HepG2 (cell line): ENCODE results near the gene ANKRD10.

Source experiments
- FOXK1 ChIP-seq: sonication (generic); formaldehyde crosslinking; IDR thresholded peaks from 2 replicates; pipeline ENCODE4 v1.4.0; 2020; ENCODE audit warnings: low read depth, missing genetic modification reagents, borderline replicate concordance
- MEF2D ChIP-seq: sonication (generic); formaldehyde crosslinking; IDR thresholded peaks from 2 replicates; pipeline ENCODE4 v1.5.1; 2020; ENCODE audit warnings: mild to moderate bottlenecking, missing genetic modification reagents
- RFX5 ChIP-seq: IDR thresholded peaks from 2 replicates; pipeline ENCODE4 v1.6.1; 2011; ENCODE audit warnings: low read depth, low read length, improper control_type of control experiment
- TP53 ChIP-seq: sonication (generic); formaldehyde crosslinking; conservative IDR thresholded peaks from 2 replicates; pipeline ENCODE4 v1.4.0; 2020; ENCODE audit warnings: missing genetic modification reagents
- YY1 ChIP-seq: IDR thresholded peaks from 2 replicates; pipeline ENCODE4 v1.6.1; 2011; ENCODE audit warnings: low read length, low read depth, moderate library complexity, mild to moderate bottlenecking; ENCODE audit not compliant: insufficient read depth, insufficient replicate concordance
- ZNF549 ChIP-seq: sonication (generic); formaldehyde crosslinking; IDR thresholded peaks from 2 replicates; pipeline ENCODE4 v1.5.0; 2020; ENCODE audit warnings: missing genetic modification reagents
- TF ChIP-seq, protein P1 (sequence below): sonication (generic); formaldehyde crosslinking; IDR thresholded peaks from 2 replicates; pipeline ENCODE4 v1.5.0; 2020; ENCODE audit warnings: mild to moderate bottlenecking, missing genetic modification reagents, moderate library complexity
- TF ChIP-seq, protein P2 (sequence below): sonication (generic); formaldehyde crosslinking; IDR thresholded peaks from 2 replicates; pipeline ENCODE4 v1.8.0; 2023; ENCODE audit warnings: mild to moderate bottlenecking, missing genetic modification reagents
- TF ChIP-seq, protein P3 (sequence below): sonication (generic); formaldehyde crosslinking; IDR thresholded peaks from 2 replicates; pipeline ENCODE4 v1.4.0; 2020; ENCODE audit warnings: missing genetic modification reagents
- TF ChIP-seq, protein P4 (sequence below): sonication (generic); formaldehyde crosslinking; IDR thresholded peaks from 2 replicates; pipeline ENCODE4 v1.5.0; 2020; ENCODE audit warnings: mild to moderate bottlenecking, missing genetic modification reagents, borderline replicate concordance

DNA sequence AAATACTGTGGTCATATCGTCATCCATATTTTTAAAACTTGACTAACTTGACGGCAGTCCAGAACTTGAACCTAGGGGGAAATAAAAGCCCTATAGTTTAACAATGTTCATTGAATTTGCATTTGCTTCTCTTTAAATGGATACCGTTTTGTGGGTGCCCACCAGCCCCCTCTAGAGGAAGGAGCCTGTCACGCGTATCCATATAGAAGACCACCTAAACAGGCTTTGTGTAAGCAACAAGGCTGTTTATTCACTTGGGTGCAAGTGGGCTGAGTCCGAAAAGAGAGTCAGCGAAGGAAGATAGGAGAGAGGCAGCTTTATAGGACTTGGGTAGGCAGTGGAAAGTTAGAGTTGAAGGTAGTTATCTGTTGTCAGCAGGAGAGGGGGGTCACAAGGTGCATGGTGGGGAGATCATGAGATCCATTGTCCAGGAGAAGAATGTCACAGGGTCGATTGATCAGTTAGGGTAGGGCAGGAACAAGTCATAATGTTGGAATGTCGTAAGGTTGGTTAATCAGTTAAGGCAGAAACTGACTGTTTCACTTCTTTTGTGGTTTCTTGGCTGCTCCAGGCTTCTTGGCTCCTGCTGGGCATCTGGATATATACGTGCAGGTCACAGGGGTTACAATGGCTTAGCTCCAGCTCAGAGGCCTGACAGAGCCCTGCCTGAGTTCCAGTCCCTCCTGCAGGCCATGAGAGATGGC lies 42.5 kb upstream of the ANKRD10 start:
- no peak for TF ChIP-seq FOXK1 (CRISPR knock-in tag)
- no peak for TF ChIP-seq TP53 (CRISPR knock-in tag)
- no peak for TF ChIP-seq ZNF549 (CRISPR knock-in tag)
- TF ChIP-seq, protein P1, sequence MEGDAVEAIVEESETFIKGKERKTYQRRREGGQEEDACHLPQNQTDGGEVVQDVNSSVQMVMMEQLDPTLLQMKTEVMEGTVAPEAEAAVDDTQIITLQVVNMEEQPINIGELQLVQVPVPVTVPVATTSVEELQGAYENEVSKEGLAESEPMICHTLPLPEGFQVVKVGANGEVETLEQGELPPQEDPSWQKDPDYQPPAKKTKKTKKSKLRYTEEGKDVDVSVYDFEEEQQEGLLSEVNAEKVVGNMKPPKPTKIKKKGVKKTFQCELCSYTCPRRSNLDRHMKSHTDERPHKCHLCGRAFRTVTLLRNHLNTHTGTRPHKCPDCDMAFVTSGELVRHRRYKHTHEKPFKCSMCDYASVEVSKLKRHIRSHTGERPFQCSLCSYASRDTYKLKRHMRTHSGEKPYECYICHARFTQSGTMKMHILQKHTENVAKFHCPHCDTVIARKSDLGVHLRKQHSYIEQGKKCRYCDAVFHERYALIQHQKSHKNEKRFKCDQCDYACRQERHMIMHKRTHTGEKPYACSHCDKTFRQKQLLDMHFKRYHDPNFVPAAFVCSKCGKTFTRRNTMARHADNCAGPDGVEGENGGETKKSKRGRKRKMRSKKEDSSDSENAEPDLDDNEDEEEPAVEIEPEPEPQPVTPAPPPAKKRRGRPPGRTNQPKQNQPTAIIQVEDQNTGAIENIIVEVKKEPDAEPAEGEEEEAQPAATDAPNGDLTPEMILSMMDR = no peak
- TF ChIP-seq, protein P2, sequence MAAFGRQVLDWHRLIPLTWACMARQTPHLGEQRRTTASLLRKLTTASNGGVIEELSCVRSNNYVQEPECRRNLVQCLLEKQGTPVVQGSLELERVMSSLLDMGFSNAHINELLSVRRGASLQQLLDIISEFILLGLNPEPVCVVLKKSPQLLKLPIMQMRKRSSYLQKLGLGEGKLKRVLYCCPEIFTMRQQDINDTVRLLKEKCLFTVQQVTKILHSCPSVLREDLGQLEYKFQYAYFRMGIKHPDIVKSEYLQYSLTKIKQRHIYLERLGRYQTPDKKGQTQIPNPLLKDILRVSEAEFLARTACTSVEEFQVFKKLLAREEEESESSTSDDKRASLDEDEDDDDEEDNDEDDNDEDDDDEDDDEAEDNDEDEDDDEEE (CRISPR knock-in tag) = no peak
- TF ChIP-seq, protein P3, sequence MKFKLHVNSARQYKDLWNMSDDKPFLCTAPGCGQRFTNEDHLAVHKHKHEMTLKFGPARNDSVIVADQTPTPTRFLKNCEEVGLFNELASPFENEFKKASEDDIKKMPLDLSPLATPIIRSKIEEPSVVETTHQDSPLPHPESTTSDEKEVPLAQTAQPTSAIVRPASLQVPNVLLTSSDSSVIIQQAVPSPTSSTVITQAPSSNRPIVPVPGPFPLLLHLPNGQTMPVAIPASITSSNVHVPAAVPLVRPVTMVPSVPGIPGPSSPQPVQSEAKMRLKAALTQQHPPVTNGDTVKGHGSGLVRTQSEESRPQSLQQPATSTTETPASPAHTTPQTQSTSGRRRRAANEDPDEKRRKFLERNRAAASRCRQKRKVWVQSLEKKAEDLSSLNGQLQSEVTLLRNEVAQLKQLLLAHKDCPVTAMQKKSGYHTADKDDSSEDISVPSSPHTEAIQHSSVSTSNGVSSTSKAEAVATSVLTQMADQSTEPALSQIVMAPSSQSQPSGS (CRISPR knock-in tag) = no peak
- no peak for TF ChIP-seq MEF2D
- TF ChIP-seq, protein P4, sequence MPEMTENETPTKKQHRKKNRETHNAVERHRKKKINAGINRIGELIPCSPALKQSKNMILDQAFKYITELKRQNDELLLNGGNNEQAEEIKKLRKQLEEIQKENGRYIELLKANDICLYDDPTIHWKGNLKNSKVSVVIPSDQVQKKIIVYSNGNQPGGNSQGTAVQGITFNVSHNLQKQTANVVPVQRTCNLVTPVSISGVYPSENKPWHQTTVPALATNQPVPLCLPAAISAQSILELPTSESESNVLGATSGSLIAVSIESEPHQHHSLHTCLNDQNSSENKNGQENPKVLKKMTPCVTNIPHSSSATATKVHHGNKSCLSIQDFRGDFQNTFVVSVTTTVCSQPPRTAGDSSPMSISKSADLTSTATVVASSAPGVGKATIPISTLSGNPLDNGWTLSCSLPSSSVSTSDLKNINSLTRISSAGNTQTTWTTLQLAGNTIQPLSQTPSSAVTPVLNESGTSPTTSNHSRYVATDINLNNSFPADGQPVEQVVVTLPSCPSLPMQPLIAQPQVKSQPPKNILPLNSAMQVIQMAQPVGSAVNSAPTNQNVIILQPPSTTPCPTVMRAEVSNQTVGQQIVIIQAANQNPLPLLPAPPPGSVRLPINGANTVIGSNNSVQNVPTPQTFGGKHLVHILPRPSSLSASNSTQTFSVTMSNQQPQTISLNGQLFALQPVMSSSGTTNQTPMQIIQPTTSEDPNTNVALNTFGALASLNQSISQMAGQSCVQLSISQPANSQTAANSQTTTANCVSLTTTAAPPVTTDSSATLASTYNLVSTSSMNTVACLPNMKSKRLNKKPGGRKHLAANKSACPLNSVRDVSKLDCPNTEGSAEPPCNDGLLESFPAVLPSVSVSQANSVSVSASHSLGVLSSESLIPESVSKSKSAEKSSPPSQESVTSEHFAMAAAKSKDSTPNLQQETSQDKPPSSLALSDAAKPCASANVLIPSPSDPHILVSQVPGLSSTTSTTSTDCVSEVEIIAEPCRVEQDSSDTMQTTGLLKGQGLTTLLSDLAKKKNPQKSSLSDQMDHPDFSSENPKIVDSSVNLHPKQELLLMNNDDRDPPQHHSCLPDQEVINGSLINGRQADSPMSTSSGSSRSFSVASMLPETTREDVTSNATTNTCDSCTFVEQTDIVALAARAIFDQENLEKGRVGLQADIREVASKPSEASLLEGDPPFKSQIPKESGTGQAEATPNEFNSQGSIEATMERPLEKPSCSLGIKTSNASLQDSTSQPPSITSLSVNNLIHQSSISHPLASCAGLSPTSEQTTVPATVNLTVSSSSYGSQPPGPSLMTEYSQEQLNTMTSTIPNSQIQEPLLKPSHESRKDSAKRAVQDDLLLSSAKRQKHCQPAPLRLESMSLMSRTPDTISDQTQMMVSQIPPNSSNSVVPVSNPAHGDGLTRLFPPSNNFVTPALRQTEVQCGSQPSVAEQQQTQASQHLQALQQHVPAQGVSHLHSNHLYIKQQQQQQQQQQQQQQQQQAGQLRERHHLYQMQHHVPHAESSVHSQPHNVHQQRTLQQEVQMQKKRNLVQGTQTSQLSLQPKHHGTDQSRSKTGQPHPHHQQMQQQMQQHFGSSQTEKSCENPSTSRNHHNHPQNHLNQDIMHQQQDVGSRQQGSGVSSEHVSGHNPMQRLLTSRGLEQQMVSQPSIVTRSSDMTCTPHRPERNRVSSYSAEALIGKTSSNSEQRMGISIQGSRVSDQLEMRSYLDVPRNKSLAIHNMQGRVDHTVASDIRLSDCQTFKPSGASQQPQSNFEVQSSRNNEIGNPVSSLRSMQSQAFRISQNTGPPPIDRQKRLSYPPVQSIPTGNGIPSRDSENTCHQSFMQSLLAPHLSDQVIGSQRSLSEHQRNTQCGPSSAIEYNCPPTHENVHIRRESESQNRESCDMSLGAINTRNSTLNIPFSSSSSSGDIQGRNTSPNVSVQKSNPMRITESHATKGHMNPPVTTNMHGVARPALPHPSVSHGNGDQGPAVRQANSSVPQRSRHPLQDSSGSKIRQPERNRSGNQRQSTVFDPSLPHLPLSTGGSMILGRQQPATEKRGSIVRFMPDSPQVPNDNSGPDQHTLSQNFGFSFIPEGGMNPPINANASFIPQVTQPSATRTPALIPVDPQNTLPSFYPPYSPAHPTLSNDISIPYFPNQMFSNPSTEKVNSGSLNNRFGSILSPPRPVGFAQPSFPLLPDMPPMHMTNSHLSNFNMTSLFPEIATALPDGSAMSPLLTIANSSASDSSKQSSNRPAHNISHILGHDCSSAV (CRISPR knock-in tag) = no peak
- no peak for TF ChIP-seq RFX5
- no peak for TF ChIP-seq YY1
